Myocyte (in vitro differentiated cells): ENCODE results near the gene ACOT2. TPM values are rescaled to one million over a fixed set of nuclear protein-coding genes. Genes with fewer than 3 reads are reported as not detected.
"Not testable (repeated sequence)": the region's sequence is repeated elsewhere in the genome, so short reads cannot be mapped to it uniquely, and the experiment has no call there.

ENCODE experiments used
- DNase-seq: peaks from one replicate; pipeline ENCODE4 v3.0.0-alpha.2; 2012; ENCODE audit warnings: low read depth
- total RNA-seq: library from RNA; depleted of rRNA; stranded (reverse); fragments of >200 nt; gene quantifications from 2 replicates; pipeline ENCODE4 v1.2.3, GENCODE V29; 2014

ACOT2 gene
- total RNA-seq, 1 donor from 2014 or later, result 111 TPM

DNA sequence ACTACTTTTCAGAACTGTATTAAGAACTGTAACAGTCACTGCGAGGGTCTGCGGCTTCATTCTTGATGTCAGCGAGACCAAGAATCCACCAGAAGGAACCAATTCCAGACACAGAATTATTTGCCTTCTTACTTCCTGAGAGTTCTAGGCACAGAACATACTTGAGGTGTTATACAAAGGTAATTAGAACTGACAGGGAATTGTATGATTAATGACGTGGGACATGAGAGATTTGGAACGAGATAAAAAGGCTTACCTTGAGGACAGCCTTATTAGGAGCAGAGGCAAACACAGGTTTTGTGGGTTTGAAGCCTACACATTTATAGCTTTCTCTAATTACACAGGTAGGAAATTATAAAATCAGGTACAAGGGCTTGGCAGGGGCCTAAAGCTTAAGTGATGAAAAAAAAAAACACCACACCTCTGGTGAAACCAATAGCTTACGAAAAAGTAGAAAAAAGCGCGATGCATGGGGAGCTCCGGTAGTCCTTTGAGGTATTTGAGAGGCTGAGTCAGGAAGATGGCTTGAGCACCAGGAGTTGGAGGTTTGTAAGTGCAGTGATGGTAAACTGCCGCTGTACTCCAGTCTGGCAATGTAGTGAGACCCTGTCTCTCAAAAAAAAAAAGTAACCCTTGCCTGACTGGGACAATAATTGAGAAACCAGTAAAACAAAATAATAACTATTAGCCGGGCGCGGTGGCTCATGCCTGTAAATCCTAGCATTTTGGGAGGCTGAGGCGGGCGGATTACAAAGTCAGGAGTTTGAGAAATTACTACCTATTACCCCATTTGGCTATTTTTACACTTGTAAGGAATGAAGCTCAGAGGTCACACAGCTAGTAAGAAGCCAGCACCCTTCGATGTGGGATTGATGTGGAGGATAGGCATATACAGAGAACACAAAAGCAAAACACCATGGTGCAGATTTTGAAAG lies 795 bp upstream of the ACOT2 start:
- DNase-seq, result no peak

DNA sequence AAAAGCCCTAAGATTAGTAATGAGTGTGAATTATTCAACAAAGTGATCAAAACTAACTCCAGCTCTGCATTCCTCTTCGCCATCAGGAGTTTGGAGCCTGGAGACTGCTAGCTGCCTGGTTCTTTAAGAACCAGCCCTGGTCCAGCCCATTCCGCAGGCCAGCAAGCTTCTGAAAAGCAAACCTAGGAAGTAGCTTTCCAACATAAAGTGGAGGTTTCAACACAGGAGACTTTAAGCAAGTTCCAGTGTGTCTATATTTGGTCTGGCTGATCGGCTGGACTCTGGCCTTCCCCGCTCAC lies 178 bp upstream of the ACOT2 start:
- DNase-seq, result not testable (repeated sequence)

DNA sequence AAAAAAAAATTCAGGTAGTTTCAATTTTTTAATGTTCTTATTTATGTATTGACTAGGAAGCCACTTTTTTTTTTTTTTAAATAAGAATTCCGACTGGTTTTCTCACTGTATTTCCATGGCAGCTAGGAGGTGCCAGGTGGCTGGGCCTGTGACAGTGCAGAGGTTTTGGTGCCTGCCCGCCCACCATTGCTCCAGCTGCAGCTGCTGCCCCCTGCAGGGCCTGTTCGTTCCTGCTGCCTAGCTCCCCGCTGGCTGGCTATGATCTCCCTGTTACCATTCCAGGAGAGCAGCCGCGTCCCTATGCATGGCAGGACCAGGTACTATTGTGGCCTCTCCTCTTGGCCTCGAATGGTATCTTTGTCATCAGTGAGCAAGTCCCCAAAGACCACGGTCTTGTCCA lies 1.9 kb downstream of the ACOT2 start:
- peak; percentile 37 for DNase-seq

DNA sequence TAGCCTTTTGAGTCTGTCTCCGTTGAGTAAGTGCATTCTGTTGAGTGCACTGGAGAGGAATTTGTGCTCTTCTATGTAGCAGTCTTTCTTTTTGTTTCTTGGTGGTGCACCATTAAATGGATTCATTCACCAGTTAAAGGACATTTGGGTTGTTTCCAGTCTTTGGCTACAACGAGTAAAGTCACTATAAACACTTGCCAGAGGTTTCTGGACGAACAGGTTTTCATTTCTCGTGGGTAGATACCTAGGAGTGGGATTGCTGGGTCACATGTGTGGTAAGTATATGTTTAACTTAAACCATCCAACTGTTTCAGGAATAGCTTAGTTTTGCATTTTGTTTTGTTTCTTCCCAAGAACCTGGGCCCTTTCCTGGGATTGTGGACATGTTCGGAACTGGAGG lies 4.0 kb downstream of the ACOT2 start:
- not testable (repeated sequence) for DNase-seq

- DNase-seq, result peak; percentile 53
Observed at GRCh38 chr14:73573740-73574139, 4.7 kb downstream of the ACOT2 start.

DNA sequence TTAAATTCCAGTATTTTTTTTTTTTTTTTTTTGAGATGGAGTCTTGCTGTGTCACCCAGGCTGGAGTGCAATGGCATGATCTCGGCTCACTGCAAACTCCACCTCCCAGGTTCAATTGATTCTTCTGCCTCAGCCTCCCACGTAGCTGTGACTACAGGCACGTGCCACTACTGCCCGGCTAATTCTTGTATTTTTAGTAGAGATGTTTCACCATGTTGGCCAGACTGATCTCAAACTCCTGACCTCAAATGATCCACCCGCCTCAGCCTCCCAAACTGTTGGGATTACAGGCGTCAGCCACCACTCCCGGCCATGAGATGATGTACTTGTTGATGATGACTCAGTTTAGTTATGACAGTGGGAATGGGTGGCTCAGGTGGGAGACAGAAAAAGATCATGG lies 5.2 kb downstream of the ACOT2 start:
- DNase-seq, result not testable (repeated sequence)

GRCh38 chr14:73576391-73576790 lies 7.4 kb downstream of the ACOT2 start:
- no peak for DNase-seq

GRCh38 chr14:73577214-73577613 lies 8.2 kb downstream of the ACOT2 start:
- not testable (repeated sequence) for DNase-seq

DNA sequence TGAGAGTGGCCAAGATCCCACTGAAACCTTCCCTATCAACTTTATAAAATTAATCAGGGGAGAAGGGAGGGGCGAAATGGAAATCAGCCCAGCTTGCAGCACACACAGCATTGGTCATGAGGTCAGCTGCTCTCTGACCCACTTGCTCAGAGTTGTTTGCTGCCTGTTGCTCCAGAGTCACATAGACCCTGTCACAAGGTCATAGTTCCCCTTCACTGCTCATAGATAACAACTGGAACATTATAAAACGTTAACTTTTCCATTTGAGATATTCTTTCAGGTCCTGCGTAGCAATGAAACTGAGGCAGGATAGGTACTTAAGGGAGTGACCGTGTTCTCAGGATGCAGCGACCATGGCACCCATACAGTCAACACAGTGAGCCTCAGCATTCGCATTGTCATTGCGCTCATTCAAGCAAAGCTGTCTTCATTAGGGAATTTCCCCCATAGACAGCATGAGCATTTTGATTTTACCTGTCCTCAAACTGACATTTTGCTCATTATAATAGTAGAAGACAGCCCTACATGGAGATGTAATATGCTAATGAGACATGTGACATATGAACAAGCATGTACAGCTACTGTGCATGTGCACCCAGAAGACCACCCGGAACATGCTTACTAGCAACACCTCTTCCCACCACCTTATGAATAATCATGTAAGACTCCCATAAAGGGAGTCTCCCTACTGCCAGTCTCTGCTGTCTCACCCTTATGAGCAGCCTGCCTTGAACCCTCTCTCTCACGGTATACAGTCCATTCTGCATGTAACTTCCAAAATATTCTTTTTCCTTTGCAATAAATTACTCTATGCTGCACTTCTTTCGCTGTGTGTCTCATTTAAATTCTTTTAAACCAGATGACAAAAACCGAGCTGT lies 13.3 kb downstream of the ACOT2 start:
- not testable (repeated sequence) for DNase-seq

DNA sequence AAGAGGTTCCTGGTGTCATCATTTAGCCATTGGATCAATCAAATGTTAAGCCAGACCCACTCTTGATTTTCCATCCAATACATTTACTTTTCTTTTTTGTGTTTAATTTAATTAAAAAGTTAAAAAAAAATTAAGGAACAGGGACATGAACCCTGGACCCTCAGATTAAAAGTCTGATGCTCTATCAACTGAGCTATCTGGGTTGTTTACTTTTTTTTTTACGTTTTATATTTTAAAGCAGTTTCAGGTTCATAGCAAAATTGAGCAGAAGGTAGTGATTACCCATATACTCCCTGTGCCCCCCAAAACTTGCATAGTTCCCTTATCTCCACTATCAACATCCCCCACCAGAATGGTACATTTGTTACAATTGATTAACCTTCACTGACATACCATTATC lies 19.7 kb downstream of the ACOT2 start:
- DNase-seq, result no peak

DNA sequence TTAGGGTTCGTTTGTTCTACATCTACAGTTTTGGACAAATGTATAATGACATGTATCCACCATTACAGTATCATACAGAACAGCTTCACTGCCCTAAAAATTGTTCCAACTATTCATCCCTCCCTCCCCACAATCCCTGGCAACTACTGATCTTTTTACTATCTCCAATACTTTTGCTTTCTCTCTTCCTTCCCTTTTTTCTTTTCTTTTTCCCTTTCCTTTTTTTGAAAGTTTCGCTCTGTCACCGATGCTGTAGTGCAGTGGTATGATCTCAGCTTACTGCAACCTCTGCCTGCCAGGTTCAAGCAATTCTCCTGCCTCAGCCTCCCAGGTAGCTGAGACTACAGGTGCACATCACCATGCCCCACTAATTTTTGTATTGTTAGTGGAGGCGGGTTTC lies 20.1 kb downstream of the ACOT2 start:
- DNase-seq, result no peak

- DNase-seq, result not testable (repeated sequence)
Observed at GRCh38 chr14:73590673-73591004, 21.6 kb downstream of the ACOT2 start.

DNA sequence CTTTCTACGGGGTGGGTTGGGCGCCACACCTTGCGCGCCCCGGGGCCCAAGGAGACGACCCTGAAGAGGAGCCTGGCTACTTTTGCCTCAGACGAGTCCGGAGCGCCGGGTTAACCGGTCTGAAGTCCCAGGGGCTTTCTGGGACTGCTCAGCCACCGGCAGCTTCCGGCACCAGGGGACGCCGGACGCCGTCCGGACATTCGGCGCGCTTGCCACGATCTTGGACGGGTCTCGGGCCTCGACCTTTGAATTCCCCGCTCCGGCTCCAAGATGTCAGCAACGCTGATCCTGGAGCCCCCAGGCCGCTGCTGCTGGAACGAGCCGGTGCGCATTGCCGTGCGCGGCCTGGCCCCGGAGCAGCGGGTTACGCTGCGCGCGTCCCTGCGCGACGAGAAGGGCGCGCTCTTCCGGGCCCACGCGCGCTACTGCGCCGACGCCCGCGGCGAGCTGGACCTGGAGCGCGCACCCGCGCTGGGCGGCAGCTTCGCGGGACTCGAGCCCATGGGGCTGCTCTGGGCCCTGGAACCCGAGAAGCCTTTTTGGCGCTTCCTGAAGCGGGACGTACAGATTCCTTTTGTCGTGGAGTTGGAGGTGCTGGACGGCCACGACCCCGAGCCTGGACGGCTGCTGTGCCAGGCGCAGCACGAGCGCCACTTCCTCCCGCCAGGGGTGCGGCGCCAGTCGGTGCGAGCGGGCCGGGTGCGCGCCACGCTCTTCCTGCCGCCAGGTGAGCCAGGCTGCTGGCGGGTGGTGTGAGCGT lies 22.9 kb downstream of the ACOT2 start, which contains the start of gene ACOT4:
Gene ACOT4, plus strand, starts transcription at position 184 of the 760 bp plus-strand sequence. Its CDS starts 87 bp downstream, at position 271.
- DNase-seq, result no peak

- no peak for DNase-seq
Observed at GRCh38 chr14:73594491-73594890, 25.5 kb downstream of the ACOT2 start.

DNA sequence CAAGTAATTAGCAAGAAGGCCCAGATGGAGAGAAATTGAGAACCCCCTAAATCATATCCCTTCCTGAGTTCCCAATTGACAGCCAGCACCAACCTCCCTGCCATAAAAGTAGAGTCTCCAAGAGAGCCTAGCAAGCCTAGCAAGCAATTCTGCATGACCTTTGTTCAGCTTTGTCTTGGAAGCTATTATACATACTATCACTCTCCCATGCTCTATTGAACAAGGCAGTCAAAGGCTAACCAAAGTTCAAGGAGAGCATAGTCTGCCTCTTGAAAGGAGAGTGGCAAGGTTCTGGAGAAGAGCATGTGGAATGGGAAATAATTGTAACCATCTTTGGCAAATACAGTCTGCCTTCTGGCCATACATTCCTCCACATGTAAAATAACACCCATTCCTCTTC lies 30.5 kb downstream of the ACOT2 start:
- DNase-seq, result no peak

- no peak for DNase-seq
Observed at GRCh38 chr14:73602994-73603393, 34.0 kb downstream of the ACOT2 start.

GRCh38 chr14:73606271-73606670 lies 37.3 kb downstream of the ACOT2 start:
- no peak for DNase-seq

DNA sequence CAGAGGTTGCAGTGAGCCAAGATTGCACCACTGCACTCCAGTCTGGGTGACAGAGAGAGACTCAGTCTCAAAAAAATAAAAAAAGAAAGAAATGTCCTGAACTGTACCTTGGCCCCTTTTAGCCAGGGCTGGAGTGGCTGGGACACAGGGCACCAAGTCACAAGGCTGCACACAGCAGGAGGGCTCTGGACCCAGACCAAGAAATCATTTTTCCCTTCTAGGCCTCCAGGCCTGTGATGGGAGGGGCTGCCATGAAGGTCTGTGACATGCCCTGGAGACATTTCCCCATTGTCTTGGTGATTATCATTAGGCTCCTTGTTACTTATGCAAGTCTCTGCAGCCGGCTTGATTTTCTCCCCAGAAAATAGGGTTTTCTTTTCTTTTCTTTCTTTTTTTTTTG lies 38.2 kb downstream of the ACOT2 start:
- DNase-seq, result no peak

- DNase-seq, result peak; percentile 18
Observed at GRCh38 chr14:73610687-73611086, 41.7 kb downstream of the ACOT2 start.

DNA sequence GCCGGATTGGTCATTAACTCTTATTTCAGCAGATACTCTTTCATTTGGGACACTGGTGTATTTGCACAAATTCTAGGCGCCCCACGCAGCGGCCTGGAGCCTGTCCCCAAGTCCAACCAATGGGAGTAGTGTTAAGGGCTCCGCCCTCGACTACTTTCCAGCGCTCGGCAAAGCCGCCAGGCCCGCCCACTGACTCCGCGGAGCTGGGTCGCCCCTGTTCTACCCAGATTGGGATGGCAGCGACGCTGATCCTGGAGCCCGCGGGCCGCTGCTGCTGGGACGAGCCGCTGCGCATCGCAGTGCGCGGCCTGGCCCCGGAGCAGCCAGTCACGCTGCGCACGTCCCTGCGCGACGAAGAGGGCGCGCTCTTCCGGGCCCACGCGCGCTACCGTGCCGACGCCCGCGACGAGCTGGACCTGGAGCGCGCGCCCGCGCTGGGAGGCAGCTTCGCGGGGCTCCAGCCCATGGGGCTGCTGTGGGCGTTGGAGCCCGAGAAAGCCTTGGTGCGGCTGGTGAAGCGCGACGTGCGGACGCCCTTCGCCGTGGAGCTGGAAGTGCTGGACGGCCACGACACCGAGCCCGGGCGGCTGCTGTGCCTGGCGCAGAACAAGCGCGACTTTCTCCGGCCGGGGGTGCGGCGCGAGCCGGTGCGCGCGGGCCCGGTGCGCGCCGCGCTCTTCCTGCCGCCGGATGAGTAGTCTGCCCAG lies 43.5 kb downstream of the ACOT2 start, which contains the start of gene ACOT6:
Gene ACOT6, plus strand, starts transcription at position 179 of the 707 bp plus-strand sequence. Its CDS starts 55 bp downstream, at position 234.
- DNase-seq, result peak; percentile 73

- DNase-seq, result no peak
Observed at GRCh38 chr14:73613046-73613383, 44.0 kb downstream of the ACOT2 start.
